Iris pigment epithelial cell (primary cell): Measurements from ENCODE around the gene PPP2R2C.

Experiments used
- DNase-seq: peaks from one replicate; pipeline ENCODE4 v3.0.0-alpha.2; 2011; ENCODE audit warnings: low read depth

PPP2R2C gene

DNA sequence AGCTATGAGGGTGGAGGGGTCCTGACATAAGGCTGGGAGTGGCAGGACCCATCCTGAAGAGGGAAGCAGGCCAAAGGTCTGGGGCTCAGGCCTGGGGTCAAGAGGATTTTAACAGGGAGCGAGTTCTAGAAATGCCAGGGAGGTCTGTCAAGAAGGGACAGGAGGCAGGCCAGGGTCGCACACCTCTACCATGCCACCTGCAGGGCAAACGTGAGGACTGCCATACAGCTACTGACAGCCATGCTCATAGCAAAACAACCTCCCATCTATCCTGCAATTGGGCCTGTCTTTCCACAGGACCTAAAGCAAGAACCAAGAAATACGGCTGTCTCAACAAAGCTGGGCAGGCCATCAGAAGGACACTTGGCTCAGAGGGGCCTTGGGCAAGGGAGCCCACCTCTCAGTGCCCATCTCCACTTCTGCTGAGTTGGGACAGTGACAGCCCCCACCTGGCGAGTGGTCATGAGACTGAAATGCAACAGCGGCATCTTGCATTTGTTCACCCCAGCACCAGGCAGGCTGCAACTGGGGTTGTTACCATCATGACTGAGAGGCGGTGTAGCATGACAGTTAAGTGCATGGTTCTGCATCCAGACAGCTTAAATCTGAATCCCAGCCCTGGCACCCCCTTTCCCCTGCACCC, 110.0 kb downstream of the PPP2R2C start:
- DNase-seq: no peak

DNA sequence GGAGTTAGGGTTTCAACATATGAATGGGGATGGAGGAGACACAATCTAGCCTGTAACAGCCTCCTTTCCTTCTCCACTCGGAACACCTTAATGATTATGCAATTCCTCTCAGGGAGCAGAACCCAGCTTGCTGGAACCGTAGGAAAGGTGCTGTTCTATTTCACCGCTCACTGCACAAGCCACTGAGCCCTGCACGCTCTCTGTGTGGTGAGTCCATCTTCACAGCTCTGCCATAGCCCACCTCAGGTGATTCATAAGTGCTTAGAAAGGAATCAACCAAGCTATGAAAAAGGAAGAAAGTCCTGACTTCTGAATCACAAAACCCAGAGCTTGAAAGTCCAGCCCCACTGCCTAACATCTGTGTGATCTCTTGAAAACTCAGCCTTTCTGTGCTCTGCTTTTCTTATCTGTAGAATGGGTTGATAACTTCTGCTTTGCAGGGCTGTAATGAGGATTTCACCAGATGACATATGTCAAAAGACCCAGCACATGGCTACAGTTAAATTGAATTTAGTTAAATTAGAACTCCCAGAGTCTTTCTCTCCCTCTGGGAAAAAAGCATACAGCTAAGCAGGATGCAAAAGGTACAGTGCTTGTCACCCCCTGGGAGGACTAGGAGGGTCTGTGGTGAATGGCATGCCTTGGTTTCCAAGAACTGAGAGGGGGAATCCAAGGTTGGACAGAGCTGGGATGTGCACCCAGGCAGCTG, 111.2 kb downstream of the PPP2R2C start:
- DNase-seq: no peak

DNA sequence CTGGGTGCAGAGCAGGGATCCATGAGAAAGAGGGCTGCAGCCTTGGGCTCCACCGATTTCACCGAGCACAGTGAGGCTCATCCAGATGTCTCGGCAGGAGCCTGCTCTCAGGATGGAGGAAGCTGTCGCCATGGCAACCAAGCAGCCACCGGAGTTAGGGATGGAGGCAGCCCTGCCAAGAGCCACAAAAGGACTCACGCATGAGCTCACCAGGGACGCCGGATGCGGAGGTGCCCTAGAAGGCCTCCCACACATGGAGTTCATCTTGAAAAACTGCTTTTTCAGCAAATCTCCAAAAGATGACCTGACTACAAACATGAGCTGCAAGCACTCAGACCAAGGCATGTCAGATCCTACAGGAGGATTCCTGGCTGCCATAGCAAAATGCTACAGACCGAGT, 112.0 kb downstream of the PPP2R2C start:
- no peak for DNase-seq

DNA sequence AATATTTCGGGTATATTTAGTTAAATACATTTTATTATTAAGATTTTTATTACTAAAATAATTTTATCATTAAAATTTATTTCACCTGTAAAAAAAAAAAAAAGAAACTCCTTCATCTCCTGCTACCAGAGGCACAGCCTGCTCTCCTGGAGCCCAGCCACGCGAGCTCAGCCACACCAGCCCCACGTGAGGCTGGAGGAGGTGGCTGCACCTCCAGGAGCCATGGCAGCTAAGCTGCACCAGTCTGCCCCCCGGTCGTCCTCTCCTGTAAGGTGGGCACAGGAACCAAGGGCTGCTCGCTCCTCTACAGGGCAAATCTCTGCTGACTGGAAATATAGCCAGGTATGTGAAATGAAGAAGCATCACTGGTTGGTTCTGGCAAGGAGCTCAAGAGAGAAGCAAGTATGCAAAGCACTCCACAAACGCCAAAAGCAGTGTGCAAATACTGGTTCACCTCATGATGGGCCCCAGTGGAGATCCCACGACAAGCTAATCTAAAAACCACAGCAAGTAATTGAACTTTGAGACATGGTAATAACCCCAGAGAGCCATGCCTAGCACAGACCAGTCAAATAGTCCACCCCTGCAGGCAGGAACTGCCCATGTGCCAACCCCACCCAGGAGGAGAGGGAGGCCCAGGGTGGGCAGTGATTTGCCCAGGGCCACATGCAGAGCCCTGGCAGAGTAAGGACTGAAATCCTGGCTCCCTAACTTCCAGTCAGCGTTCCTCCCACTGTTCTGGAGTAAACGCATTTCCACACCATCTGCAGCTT, 112.7 kb downstream of the PPP2R2C start:
- no peak for DNase-seq

DNA sequence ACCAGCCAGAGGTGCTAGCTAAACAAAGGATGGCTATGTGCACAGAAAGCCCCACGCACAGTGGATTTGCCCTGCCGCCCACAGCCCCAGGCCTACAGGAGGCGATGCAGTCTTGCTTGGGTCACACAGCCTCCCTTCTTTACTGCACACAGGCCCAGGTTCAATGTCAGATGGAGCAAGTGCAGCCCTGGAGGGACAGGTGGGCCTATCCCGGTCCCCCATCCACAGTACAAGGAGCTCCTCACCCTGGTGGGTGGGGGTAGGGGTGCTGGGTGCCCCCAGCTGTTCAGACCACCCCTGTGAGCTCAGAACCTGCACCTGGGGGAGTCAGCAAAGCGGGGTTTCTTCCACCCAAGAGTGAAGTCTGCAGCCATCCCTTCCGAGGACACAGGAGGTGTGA, 114.9 kb downstream of the PPP2R2C start:
- no peak for DNase-seq

DNA sequence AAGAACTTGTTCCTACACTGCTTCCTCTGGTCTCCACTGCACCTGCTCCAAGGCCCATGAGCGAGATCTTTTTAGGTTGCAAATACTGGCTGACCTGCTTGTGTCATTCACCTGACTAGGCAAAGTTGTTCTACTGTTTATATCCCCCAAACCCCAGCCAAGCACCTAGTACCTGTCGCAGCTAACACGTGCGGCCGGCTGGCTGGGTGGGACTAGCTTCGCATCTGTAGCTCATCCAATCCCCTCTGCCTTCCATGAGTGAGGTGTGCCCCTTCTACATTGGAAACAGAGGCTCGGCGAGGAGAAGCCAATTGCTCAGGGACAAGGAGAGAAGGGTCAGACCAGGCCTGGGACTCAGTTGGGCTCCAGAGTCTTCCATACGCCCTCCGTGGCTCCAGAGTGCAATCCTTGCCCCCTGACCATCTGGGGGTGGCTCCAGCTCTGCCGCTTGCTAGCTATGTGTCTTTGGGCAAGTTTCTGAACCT, 116.3 kb downstream of the PPP2R2C start:
- DNase-seq: no peak

DNA sequence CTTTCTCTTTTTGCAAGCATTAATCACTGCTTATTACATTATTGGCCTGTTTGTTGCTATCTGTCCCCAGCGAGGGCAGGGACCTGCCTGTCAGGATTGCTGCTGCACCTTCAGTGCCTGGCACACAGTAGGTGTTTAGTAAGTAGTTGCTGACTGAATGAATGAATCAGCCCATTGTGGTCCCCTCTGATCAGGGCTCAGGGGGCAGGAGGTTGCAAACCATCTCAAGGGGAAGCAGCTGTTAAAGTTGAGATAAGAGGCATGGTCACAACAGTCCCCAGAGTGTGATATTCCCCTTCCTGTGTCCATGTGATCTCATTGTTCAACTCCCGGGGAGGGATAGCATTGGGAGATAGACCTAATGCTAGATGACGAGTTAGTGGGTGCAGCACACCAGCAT, 117.4 kb downstream of the PPP2R2C start:
- no peak for DNase-seq

DNA sequence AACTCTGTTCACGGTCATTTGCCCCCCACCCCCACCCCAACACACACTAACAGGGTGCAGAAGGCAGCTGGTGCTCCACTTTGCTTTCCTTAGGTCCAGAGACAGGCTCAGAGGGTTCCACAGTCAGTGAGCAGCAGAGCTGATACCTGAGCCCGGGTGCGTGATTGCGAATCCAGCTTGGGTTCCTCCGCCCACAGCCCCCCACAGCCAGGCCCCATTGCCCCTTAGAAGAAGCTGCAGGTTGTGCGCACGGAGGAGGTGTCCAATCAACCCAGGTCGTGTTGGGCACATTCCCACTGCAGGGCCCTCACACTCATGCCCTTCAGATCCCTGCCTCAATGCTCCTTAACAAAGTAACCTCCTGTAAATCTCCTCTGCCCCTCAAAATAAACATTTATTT, 117.8 kb downstream of the PPP2R2C start:
- no peak for DNase-seq

DNA sequence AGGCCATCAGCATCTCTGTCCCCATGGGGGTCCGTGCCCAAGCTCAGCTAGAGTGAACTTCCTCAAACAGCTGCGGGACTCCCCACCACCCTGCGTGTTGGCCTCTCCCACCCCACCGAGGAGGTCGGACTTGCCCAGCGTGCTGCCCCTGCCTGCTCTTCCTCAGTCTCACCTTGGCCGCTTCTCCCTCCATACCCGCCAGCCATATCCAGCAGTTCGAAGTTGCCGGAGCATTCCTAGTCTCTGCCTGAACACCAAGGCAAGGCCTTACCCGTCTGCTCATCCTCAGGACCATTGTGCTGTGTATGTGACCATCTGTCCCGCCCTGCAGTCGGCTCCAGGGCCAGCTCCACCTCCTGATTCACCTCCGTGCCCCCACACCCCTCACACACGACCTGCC, 118.3 kb downstream of the PPP2R2C start:
- DNase-seq: no peak

DNA sequence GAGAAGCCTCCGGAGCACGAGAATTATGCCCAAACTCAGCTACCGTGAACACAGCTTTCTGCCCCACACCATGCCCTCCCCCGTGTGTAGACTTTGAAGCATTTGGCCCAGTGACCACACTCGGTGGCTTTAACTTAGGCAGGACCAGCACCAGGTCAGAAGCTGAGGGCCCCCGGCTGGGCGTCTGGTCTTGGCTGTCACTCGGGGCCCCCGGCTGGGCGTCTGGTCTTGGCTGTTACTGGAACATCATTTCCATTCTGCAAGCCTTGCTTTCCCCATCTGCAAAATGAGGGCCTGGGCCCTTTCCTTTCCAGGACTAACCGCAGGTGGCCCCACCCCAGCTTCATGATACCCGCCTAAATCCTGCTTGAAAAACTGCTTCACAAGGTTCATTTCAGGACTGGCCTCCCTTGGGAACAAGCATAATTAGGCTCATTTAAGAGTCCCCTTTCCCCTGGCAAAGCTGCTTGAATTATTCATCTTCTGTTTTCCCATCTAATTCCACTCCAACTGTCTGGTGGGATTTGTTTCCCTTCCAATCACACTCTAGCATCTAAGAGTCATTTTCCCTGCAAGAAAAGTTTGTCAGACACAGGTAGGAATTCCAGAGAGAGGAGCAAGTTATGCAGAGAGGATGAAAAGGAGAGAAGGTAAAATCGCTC, 120.3 kb downstream of the PPP2R2C start:
- DNase-seq: no peak

DNA sequence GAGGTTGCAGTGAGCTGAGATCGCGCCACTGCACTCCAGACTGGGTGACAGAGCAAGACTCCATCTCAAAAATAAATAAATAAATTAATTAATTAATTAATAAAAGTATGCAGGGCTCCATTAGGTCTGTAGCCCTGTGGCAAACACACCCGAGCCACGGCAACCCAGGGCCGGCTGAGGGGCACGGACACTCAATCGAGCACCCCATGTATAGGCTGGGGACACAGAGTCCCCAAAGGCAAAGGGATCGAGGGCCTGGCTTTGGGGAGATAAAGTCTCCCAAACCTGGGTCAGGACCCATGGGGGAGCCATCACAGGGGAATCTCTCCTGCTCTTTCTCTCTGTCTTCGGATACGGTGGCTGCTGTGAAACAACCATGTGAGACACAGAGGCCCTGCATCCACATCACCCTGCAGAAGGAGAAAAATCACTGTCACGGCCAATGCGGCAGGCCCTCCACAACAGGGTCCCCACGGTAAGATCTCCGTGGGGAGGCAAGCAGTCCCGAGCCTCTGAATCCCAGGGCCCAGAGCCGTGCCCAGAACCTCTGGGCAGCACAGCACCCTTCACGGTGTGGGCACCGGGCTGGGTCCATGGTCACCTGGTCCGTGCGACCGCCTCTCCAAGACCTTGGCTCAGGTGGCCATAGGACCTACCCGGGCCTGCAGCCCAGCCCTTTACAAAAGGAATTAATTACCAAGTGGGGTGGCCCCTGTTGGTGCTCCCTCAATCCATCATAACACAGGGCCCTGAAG, 121.0 kb downstream of the PPP2R2C start:
- DNase-seq: no peak

DNA sequence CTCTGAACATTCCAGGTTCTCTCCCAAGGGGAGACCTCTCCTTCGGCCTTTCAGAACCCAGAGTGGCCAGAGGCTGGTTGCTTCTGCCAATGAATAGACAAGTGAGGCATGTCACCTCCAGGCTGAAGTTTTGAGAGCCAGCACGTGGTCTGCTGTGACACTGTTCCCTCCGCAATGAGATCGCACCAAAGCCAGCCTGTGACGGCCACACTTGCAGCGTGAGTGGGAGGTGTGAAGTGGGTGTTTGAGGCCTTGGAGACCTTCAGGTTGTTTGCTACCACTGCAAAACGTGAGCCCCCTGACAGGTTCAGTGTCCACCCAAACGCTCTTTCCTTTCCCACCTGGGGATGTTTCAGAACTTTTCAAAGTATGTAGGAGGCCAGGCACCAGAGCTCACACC, 121.8 kb downstream of the PPP2R2C start:
- DNase-seq: no peak

DNA sequence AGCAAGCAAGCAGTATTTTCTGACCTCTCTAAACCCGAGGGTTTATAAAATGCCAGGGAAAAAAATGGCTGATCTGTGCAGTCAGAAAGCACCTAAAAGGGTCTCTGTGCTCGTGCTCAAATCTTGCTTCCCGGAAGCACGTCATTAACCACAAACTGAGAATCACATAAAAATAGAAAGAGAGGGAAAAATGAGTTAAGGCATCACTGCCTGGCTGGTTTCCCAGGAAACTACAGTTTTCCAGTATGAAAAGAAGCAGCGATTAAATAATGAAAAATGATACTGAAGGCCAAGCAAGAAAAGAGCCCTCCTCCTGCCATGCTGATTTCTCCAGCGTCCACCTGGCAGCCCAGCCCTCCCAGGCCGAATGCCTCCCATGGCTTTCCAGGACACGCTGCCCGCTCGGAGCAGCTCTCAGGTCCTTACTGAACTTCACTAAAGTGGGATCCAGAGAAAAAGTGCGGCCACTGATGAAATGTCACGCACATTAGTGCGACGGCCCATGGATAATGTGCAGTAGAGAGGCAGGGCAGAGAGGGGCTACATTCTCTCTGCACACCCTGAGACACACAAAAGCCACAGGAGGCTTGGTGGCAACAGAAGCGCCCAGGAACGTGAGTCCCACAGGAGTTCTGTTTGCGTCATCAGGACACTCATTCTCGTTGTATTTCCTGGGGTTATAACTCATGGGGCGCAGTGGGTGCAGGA, 122.4 kb downstream of the PPP2R2C start:
- DNase-seq: no peak

DNA sequence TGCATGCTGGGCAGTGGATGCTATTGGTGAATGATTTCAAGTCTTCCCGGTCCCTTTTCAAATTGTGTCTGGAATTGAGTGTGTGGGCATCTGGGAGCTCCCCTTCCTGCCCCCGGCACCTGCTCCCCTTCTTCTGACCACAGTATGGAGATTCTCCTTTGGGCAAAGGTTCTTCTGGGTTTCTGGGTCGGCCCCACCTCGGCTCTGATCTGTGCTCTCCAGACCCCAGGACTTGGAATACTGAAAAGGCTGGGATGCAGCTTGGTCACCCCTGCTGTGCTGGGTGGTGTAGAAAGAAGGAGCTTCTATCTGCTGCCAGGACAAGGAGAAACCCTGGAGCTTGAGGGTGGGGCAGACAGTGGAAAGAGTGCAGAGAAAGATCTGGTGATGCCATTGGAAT, 124.0 kb downstream of the PPP2R2C start:
- DNase-seq: no peak

DNA sequence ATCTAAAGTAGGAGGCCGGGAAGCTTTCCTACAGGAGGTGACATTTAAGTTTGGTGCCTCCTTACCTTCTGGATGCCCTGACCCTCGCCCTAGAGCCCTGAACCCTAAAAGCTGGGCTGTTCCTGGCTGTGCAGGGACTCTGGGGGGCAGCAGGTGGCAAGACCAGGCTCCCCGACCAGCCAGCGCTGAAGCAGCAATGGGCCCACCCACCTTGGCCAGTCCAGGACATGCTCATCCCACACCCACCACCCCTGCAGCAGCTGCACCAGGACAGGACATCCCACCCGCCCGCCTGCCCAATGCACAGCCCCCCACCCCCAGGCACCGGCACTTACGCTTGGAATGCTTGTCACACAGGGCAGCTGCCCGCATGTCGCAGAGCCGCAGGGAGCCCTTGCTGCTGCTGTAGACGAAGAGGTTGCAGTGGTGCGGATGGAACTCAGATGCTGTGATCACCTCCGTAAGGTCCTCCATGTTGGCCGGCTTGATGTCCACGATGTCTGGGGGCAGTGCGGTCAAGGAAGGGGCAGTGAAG, 124.8 kb downstream of the PPP2R2C start:
- DNase-seq: no peak

DNA sequence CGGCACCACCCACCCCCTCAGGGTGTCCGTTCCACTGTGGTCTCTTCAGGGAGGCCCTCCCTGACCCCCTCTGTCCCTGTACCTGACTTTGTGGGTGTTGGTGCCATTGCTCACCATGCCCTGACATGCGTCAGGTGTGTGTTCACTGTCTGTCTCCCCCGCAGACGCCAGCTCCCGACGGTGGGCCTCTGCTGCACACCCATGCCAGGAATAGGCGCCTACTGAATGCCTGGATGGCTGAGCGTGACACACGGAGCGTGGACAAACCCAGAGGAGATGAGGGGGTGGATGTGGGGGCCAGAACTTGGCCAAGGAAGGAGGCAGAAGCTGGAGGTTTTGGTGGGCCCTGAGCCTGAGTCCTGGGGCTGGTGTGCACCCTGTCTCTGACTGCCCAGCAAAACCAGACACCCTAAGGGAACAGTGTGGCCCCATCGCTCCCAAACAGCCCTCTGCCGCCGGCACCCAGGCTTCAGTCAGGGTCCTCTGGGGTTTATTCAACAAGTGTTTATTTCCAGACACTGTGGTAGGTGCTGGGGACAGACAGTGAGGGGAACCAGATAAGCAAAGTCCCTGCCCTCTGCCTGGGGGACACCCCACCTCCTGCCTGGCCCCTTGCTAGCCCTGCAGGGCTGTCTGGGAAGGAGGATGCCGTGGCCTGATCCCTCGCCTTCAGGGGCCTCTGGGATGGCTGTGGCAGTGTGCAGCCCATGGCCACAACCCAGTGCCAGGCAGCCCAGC, 125.9 kb downstream of the PPP2R2C start:
- no peak for DNase-seq

DNA sequence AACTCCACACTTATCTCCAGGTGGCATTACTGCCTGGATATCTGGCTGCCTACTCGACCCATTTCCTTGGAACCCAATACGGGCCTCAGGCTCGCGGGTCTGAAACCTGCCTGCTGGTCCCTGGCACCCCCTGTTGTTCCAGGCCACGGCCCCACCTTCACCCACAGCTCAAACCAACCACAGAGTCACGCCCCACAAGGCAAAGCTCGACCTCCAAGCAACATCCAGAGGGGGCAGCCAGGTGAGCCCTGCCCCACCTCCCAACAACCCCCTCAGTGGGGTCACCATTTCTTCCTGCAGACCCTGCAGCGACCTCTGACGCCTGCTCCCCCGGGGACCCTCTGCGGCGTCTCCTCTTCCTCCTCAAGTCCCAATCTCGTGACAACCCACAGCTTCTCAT, 126.5 kb downstream of the PPP2R2C start:
- DNase-seq: no peak

DNA sequence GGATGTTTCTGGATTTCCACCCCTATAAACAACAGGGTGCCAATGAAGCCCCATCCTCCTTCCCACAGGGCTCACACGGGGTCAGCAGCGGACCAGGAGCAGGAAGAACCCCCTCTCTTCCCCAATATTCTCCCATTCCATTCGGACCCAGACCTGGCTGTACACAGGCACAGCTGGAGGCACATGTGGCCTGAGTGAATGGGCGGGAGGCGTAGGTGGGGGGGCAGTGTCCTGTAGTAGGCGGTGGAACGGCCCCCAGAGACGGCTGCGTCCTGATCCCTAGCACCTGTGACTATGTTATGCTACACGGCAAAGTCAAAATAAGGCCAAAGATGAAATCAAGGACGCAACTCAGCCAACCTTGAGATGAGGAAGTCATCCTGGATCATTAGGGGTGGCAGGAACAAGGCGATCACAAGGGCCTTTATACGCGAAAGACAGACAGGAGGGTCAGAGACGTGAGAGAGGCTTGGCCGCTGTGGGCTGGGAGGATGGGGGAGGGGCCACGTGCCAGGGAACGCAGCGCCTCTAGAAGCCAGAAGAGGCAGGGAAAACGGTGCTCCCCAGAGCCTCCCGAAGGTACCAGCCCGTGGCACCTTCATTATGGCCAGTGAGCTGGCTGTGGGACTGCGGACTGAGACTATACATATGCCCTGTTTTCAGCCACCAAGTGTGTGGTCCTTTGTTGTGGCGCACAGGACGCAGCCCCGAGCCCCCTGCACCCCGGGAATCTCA, 127.2 kb downstream of the PPP2R2C start:
- no peak for DNase-seq

DNA sequence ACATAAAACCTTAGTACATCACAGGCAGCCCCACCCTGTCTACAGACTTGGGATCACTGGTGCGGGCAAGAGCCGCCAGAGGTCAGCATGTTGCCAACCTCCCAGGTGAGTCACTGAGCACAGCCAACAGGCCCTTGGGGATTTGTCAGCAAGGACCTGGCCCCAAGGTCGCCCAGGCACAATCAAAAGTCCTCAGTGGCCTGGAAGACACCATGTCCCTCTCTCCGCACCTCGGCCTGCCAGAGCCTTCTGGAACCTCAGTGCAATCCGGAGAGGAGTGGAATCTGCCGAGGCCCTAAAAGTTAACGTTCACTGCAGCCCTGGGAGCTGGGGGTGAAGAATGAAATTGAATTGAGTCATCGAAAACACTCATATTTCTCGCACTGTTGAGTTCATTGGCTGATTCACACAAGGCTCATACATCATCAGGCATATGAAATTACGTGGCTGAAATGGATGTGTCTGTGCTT, 128.4 kb downstream of the PPP2R2C start:
- DNase-seq: peak; percentile 69
